Muscle layer of duodenum (tissue), 2 donors: ENCODE data around the gene CORO1A.

Source experiments
- H3K27ac ChIP-seq: one replicate; pipeline ENCODE4 v1.7.0; 2013; ENCODE audit warnings: mild to moderate bottlenecking, low read length
- H3K27me3 ChIP-seq: one replicate; pipeline ENCODE4 v1.7.0; 2013; ENCODE audit warnings: low read depth, mild to moderate bottlenecking, control low read depth, low read length
- H3K36me3 ChIP-seq, 2 donors: one replicate each; pipeline ENCODE4 v1.7.0; 2013; ENCODE audit warnings: low read length in 2 of 2, control low read depth in 1 of 2, mild to moderate bottlenecking in 1 of 2; ENCODE audit not compliant: insufficient read depth in 2 of 2, control insufficient read depth in 1 of 2
- H3K4me1 ChIP-seq, 2 donors: one replicate each; pipeline ENCODE4 v1.7.0; 2013; ENCODE audit warnings: low read length in 2 of 2, mild to moderate bottlenecking in 2 of 2, control low read depth in 1 of 2, moderate library complexity in 1 of 2; ENCODE audit not compliant: insufficient read depth in 2 of 2, control insufficient read depth in 1 of 2
- H3K4me3 ChIP-seq, 2 donors: one replicate each; pipeline ENCODE4 v1.7.0; 2013; ENCODE audit warnings: low read length in 2 of 2, low read depth in 1 of 2, mild to moderate bottlenecking in 1 of 2
- H3K9me3 ChIP-seq, 2 donors: one replicate each; pipeline ENCODE4 v1.7.0; 2013; ENCODE audit warnings: low read length in 2 of 2, control low read depth in 1 of 2, mild to moderate bottlenecking in 1 of 2; ENCODE audit not compliant: control insufficient read depth in 1 of 2
- donor health status: healthy.

The CORO1A gene

GRCh38 chr16:30183233-30184095 lies at the start of gene CORO1A:
Gene CORO1A (plus strand): TSS chr16:30183602. CDS start chr16:30185210, 1,608 bp downstream.
- Histone ChIP-seq H3K27me3 (no peaks in the 10 kb centered on the region), H3K9me3 (no peaks in the 10 kb centered on the region), H3K4me3 (peak within 1 kb of the TSS; percentile 49 to 64), H3K36me3 (no peaks in the 10 kb centered on the region), H3K27ac (peak within 1 kb of the TSS; percentile 63), H3K4me1 (peaks cover 3 to 17% of the 10 kb centered on the region in 2 donors)

GRCh38 chr16:30136971-30137605 lies 46.3 kb upstream of the CORO1A start:
- H3K27ac ChIP-seq: no peak overlapping the region

GRCh38 chr16:30137897-30138296 lies 45.5 kb upstream of the CORO1A start:
- Histone ChIP-seq H3K27me3 (no peaks in the 10 kb centered on the region), H3K36me3 (no peaks in the 10 kb centered on the region), H3K9me3 (no peaks in the 10 kb centered on the region), H3K4me3 (no peak overlapping the region), H3K4me1 (peaks cover 0 to 4% of the 10 kb centered on the region in 2 donors), H3K27ac (no peak overlapping the region)

More at GRCh38 chr16:30136971-30137605, 46.3 kb upstream of the CORO1A start:
- H3K36me3 ChIP-seq: no peaks in the 10 kb centered on the region
- H3K4me3 ChIP-seq: no peak overlapping the region
- peaks cover 0 to 4% of the 10 kb centered on the region in 2 donors for H3K4me1 ChIP-seq
- no peaks in the 10 kb centered on the region for H3K9me3 ChIP-seq
- H3K27me3 ChIP-seq: no peaks in the 10 kb centered on the region

GRCh38 chr16:30139583-30140481 lies 43.6 kb upstream of the CORO1A start:
- H3K27me3 ChIP-seq: no peaks in the 10 kb centered on the region
- H3K9me3 ChIP-seq: no peaks in the 10 kb centered on the region
- peak overlapping the region; percentile 20 for H3K27ac ChIP-seq
- no peak overlapping the region for H3K4me3 ChIP-seq
- no peaks in the 10 kb centered on the region for H3K36me3 ChIP-seq
- peaks cover 0 to 4% of the 10 kb centered on the region in 2 donors for H3K4me1 ChIP-seq

GRCh38 chr16:30141750-30142149 lies 41.7 kb upstream of the CORO1A start:
- H3K4me1 ChIP-seq: peaks cover 0 to 4% of the 10 kb centered on the region in 2 donors
- H3K9me3 ChIP-seq: no peaks in the 10 kb centered on the region
- no peaks in the 10 kb centered on the region for H3K36me3 ChIP-seq
- no peaks in the 10 kb centered on the region for H3K27me3 ChIP-seq
- H3K4me3 ChIP-seq: no peak overlapping the region
- H3K27ac ChIP-seq: no peak overlapping the region

GRCh38 chr16:30142672-30143346 lies 40.6 kb upstream of the CORO1A start:
- Histone ChIP-seq H3K36me3 (no peaks in the 10 kb centered on the region), H3K4me1 (peaks cover 0 to 4% of the 10 kb centered on the region in 2 donors), H3K27me3 (no peaks in the 10 kb centered on the region), H3K4me3 (no peak overlapping the region), H3K9me3 (no peaks in the 10 kb centered on the region), H3K27ac (no peak overlapping the region)

- Histone ChIP-seq H3K27me3 (no peaks in the 10 kb centered on the region), H3K4me3 (no peak overlapping the region), H3K36me3 (no peaks in the 10 kb centered on the region), H3K4me1 (peaks cover 0 to 4% of the 10 kb centered on the region in 2 donors), H3K9me3 (no peaks in the 10 kb centered on the region), H3K27ac (no peak overlapping the region)
Observed at GRCh38 chr16:30143347-30143702, 40.1 kb upstream of the CORO1A start.

GRCh38 chr16:30144017-30144416 lies 39.4 kb upstream of the CORO1A start:
- H3K4me3 ChIP-seq: no peak overlapping the region
- H3K27me3 ChIP-seq: no peaks in the 10 kb centered on the region
- H3K36me3 ChIP-seq: no peaks in the 10 kb centered on the region
- H3K27ac ChIP-seq: no peak overlapping the region
- H3K4me1 ChIP-seq: peaks cover 0 to 4% of the 10 kb centered on the region in 2 donors
- H3K9me3 ChIP-seq: no peaks in the 10 kb centered on the region

- Histone ChIP-seq H3K4me1 (peaks cover 0 to under 1% of the 10 kb centered on the region in 2 donors), H3K27me3 (no peaks in the 10 kb centered on the region), H3K27ac (no peak overlapping the region), H3K4me3 (no peak overlapping the region), H3K9me3 (peaks cover 0 to 4% of the 10 kb centered on the region in 2 donors), H3K36me3 (no peaks in the 10 kb centered on the region)
Observed at GRCh38 chr16:30144917-30145316, 38.5 kb upstream of the CORO1A start.

- Histone ChIP-seq H3K4me1 (no peaks in the 10 kb centered on the region), H3K27ac (no peak overlapping the region), H3K36me3 (no peaks in the 10 kb centered on the region), H3K4me3 (no peak overlapping the region), H3K27me3 (no peaks in the 10 kb centered on the region), H3K9me3 (peaks cover 0 to 4% of the 10 kb centered on the region in 2 donors)
Observed at GRCh38 chr16:30145657-30146056, 37.7 kb upstream of the CORO1A start.
